Kidney (tissue), 14 donors: ENCODE data around the gene PYGB. TPM values are rescaled to one million over a fixed set of nuclear protein-coding genes. Genes with fewer than 3 reads are reported as not detected.

ENCODE experiments used
- DNase-seq, 5 donors: peaks; one replicate each; pipeline ENCODE4 v3.0.0-alpha.2; 2013 to 2020
- FAIRE-seq: peaks from 2 replicates; lab custom pipeline; 2012; peaks lifted over from hg19 to GRCh38; lab: Jason Lieb, UNC
- H3K27ac ChIP-seq, 2 donors: one replicate each; pipeline ENCODE4 v1.7.0; 2013; ENCODE audit warnings: low read depth in 2 of 2, low read length in 2 of 2, inconsistent platforms in 1 of 2
- H3K27me3 ChIP-seq: one replicate; pipeline ENCODE4 v1.7.1; 2013; ENCODE audit warnings: low read length, inconsistent platforms; ENCODE audit not compliant: control insufficient read depth, insufficient read depth
- H3K36me3 ChIP-seq, 3 donors: one replicate each; pipeline versions ENCODE4 v1.7.0 to v1.7.1; 2013; ENCODE audit warnings: low read length in 3 of 3, control low read depth in 1 of 3, inconsistent platforms in 1 of 3; ENCODE audit not compliant: insufficient read depth in 3 of 3, control insufficient read depth in 2 of 3
- H3K4me1 ChIP-seq, 3 donors: one replicate each; pipeline versions ENCODE4 v1.7.0 to v1.7.1; 2013; ENCODE audit warnings: low read length in 3 of 3, inconsistent platforms in 1 of 3, low read depth in 1 of 3; ENCODE audit not compliant: control insufficient read depth in 2 of 3, insufficient read depth in 2 of 3
- H3K4me3 ChIP-seq, 3 donors: one replicate each; pipeline versions ENCODE4 v1.7.0 to v1.8.1; 2013; ENCODE audit warnings: low read length in 3 of 3, control low read depth in 1 of 3, inconsistent platforms in 1 of 3
- H3K9ac ChIP-seq, 3 donors: one replicate each; pipeline versions ENCODE4 v1.7.0 to v1.7.1; 2013; ENCODE audit warnings: low read length in 3 of 3, control low read depth in 1 of 3, inconsistent platforms in 1 of 3
- H3K9me3 ChIP-seq, 3 donors: one replicate each; pipeline versions ENCODE4 v1.7.0 to v1.7.1; 2013; ENCODE audit warnings: low read length in 3 of 3, control low read depth in 1 of 3, inconsistent platforms in 1 of 3; ENCODE audit not compliant: control insufficient read depth in 2 of 3, insufficient read depth in 1 of 3
- intact Hi-C: fragments of 100-400 bp; cut with DNase I; formaldehyde crosslinking; loops from one replicate; pipeline ENCODE4 v1.11.1; 2022
- polyA plus RNA-seq: library from polyadenylated mRNA; stranded (reverse); fragments of 350-450 nt; fragmentation: Illumina TruSeq; extraction: RNeasy Lipid Tissue Mini Kit (QIAGEN cat#74804); gene quantifications from one replicate; pipeline ENCODE4 v1.2.3, GENCODE V29; 2014; ENCODE audit warnings: low read depth, low replicate concordance; ENCODE audit not compliant: insufficient read depth
- total RNA-seq: library from RNA; stranded (reverse); fragmentation: NEBNext Ultra II Directional; extraction: Animal tissue kit (Norgen Biotek cat#: 25700); gene quantifications from one replicate; pipeline ENCODE4 v1.2.1, GENCODE V29; 2021
- TF ChIP-seq, protein P1 (sequence below): IDR thresholded peaks from 3 replicates; pipeline ENCODE4 v1.5.1; 2012; ENCODE audit warnings: mild to moderate bottlenecking, moderate library complexity, borderline replicate concordance; ENCODE audit not compliant: insufficient read depth; ENCODE audit errors: extremely low read depth
- donor health status: control.
- donor health status: control.
- donor health status: control.
- donor health status: control.
- donor health status: control.
- donor health status: DM: yes; HTN: yes; CAD: no.
- donor health status: Normal renal cell carcinoma (clear cell type).

The PYGB gene
- total and polyA plus RNA-seq, 2 donors from 2014 or later = 50.9 to 176 TPM

DNA sequence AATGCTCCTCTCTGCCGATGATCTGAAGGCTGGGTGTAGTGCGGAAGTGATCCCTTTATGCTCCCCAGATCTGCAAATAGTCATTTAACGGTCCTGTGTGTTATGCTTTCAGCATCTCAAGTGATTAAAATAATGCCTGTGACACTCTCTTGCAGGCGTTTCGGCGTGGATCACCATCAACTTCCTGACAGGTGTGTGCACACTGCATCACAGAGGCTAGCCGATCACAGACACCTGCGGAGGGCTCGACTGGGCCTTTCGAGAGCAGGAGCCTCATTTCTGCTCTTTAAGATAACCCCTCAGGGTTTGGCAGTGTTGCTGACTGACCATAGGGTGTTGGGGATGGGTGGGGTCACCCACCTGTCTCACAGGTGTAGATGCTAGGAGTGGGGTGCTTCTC lies 32.4 kb upstream of the PYGB start:
- FAIRE-seq = no peak

DNA sequence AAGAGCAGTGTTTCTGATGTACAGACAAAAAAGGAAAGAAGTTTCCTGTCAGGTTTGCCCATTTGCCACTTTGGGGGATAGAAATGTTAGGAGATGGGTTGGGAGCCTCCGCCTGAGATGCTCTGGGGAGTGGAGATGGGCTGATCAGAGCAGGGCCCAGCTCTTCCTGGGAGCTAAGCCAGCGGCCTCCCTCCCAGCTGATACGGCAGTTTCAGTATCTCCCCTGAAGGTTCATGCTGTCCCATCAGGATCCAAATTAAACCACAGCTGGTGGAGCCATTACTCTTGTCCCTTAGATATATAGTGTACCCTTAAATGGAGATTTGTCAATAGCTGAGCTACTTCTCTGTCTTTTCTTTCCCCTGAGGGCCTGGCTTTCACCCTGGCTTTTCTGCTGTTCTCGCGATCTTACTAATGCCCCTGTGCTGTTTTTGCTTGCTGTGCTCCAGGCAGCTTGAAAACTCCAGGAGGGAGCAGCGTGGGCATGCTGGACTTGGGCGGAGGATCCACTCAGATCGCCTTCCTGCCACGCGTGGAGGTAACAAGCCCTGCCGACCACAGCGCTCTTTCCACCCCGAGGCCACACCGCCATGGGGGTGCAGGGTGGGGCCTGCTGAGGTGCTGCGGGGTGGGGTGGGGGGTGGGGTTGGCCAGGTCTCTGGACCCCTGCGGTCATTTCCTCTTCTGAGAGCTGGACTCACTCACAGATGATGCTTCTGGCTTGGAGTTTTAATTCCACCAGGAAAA lies 31.5 kb upstream of the PYGB start:
- DNase-seq (no peak), FAIRE-seq (no peak)
- H3K27ac ChIP-seq = no peak overlapping the region
- H3K9me3 ChIP-seq = no peaks in the 10 kb centered on the region
- intact Hi-C loops = no loop called here
- no peaks in the 10 kb centered on the region for H3K27me3 ChIP-seq
- no peak overlapping the region for H3K9ac ChIP-seq
- TF ChIP-seq, protein P1, sequence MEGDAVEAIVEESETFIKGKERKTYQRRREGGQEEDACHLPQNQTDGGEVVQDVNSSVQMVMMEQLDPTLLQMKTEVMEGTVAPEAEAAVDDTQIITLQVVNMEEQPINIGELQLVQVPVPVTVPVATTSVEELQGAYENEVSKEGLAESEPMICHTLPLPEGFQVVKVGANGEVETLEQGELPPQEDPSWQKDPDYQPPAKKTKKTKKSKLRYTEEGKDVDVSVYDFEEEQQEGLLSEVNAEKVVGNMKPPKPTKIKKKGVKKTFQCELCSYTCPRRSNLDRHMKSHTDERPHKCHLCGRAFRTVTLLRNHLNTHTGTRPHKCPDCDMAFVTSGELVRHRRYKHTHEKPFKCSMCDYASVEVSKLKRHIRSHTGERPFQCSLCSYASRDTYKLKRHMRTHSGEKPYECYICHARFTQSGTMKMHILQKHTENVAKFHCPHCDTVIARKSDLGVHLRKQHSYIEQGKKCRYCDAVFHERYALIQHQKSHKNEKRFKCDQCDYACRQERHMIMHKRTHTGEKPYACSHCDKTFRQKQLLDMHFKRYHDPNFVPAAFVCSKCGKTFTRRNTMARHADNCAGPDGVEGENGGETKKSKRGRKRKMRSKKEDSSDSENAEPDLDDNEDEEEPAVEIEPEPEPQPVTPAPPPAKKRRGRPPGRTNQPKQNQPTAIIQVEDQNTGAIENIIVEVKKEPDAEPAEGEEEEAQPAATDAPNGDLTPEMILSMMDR = no peak
- H3K4me3 ChIP-seq = no peak overlapping the region
- H3K4me1 ChIP-seq = peaks cover 0 to 8% (median 6%) of the 10 kb centered on the region in 3 donors
- H3K36me3 ChIP-seq = peaks cover 0 to 32% (median 30%) of the 10 kb centered on the region in 3 donors

More for the DNA sequence above, 32.4 kb upstream of the PYGB start:
- Histone ChIP-seq H3K4me1 (peaks cover 0 to 6% (median 1%) of the 10 kb centered on the region in 3 donors), H3K36me3 (peaks cover 0 to 34% (median 30%) of the 10 kb centered on the region in 3 donors), H3K27me3 (no peaks in the 10 kb centered on the region), H3K4me3 (no peak overlapping the region), H3K27ac (no peak overlapping the region), H3K9me3 (no peaks in the 10 kb centered on the region), H3K9ac (no peak overlapping the region)
- no peak for DNase-seq
- intact Hi-C loops = no loop called here
- TF ChIP-seq, protein P1 = no peak

GRCh38 chr20:25217161-25218108 lies 30.4 kb upstream of the PYGB start:
- no peaks in the 10 kb centered on the region for H3K9me3 ChIP-seq
- intact Hi-C loops = no loop called here
- peaks cover 0 to 25% (median 21%) of the 10 kb centered on the region in 3 donors for H3K36me3 ChIP-seq
- no peak for DNase-seq
- no peak overlapping the region for H3K4me3 ChIP-seq
- H3K9ac ChIP-seq = no peak overlapping the region
- TF ChIP-seq, protein P1 = no peak
- FAIRE-seq = no peak
- H3K27me3 ChIP-seq = no peaks in the 10 kb centered on the region
- H3K4me1 ChIP-seq = peaks cover 0 to 8% (median 6%) of the 10 kb centered on the region in 3 donors
- H3K27ac ChIP-seq = no peak overlapping the region
